GM13977 (cell line): ENCODE data around the gene NPTN.

Source experiments
- DNase-seq: peaks from one replicate; pipeline ENCODE4 v3.0.0; 2012; ENCODE audit warnings: low spot score
- in situ Hi-C: fragments of 300-500 bp; cut with MboI; formaldehyde crosslinking; loops from one replicate; pipeline ENCODE4 v1.12.0; 2022; ENCODE audit warnings: low sequenced_read_pairs, low pct_unique_long_range_greater_than_20kb, mixed read lengths, inconsistent platforms; ENCODE audit not compliant: unreplicated experiment
- TF ChIP-seq, protein P1 (sequence below): IDR thresholded peaks from 2 replicates; pipeline ENCODE4 v1.5.1; 2012; ENCODE audit warnings: mild to moderate bottlenecking, control low read depth; ENCODE audit not compliant: insufficient read depth; ENCODE audit errors: extremely low read depth, missing control alignments

NPTN gene

DNA sequence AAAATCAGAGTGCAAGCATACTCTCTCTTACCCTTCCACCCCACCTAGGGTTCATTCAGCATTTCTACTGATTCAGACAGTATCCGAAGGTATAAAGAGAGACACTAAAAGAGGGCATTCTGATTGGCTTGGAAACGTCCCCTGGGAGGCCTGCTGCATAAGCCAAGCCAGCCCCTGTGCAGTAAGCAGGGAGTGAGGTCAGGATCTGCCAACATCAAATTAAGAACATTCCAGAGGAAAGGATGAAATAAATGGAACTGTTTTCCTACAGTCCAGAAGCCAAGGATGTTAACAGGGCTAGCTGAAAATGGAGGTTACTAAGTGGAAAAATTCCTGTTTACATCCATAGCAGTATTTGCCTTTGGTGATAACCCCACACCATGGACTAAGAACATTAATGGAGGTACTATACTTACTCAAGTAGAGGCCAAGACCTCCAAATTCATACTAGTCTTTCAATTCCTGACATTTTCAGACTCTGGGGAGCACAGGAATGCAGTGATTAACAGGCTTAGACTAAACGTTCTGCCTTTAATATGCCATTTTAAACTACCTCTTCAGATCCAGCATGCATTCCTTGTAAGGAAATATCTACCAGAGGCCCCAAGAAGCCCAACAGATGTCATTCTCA is 34.5 kb downstream of the NPTN start:
- TF ChIP-seq, protein P1, sequence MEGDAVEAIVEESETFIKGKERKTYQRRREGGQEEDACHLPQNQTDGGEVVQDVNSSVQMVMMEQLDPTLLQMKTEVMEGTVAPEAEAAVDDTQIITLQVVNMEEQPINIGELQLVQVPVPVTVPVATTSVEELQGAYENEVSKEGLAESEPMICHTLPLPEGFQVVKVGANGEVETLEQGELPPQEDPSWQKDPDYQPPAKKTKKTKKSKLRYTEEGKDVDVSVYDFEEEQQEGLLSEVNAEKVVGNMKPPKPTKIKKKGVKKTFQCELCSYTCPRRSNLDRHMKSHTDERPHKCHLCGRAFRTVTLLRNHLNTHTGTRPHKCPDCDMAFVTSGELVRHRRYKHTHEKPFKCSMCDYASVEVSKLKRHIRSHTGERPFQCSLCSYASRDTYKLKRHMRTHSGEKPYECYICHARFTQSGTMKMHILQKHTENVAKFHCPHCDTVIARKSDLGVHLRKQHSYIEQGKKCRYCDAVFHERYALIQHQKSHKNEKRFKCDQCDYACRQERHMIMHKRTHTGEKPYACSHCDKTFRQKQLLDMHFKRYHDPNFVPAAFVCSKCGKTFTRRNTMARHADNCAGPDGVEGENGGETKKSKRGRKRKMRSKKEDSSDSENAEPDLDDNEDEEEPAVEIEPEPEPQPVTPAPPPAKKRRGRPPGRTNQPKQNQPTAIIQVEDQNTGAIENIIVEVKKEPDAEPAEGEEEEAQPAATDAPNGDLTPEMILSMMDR = no peak
- no peak for DNase-seq
- in situ Hi-C loops = no loop called here

DNA sequence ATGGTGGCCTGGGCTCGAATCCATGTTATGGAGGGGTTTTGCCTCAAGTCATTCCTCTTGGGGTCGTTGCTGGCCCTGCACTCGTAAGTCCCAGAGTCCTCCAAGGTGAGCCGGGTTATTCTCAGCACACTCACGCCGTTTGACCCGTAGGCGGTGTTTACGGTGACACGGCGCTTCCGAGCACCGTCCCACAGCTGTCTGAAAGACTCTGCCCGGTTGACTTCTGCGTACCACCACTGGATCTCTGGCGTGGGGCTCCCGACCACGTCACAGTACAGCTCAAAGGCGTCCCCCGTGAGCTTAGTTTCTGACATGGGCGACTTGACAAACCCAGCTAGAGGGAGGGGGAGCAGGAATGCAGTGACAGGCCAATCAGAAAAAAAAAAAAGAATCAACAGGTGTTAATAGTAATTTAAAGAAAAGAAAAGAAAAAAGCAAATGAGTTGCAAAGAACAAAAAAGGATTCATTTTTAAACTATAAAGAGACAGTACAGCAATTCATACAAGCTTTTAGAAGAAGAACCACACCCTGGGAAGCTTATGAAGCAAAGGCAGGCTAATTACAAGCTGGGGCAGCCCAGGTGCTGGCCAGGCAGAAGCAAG is 36.1 kb downstream of the NPTN start:
- TF ChIP-seq, protein P1 = no peak
- DNase-seq = no peak
- in situ Hi-C loops = no loop called here

DNA sequence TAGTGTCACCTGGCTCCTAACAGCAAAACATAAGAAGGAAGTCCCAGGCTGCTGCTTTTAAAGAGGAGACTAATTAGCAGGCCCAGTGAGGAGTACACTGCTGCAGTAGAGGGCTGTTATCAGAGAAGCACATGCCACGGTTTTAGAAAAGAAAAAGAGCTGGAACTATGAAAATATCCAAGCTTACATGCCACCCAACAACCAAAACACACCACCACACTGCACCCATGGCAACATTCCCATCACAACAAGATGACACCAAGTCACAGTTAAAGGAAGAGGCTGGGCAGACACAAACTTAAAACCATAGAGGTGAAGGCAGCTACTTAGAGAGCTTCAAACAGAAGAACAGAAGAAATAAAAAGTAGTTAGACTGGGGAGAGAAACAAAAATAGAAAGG is 37.0 kb downstream of the NPTN start:
- TF ChIP-seq, protein P1 = no peak
- no peak for DNase-seq
- in situ Hi-C loops = no loop called here

DNA sequence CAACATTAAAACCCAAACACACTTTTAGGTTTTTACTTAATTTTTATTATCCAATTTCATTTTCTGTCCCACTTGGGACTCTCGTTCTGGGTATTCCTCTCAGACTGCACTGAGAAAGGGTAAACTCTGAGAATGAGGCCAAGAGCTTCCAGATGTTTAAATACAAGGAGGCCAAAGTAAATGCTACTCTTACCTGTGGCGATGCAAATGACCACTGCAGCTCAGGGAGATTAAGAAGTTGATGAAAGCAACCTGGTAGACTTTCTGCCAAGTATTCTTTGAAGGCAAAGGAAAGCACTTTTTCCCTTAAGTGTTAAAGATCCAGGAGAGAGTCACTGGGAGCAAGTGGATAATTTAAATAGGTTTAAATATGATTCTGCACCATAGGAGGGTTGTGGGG is 39.1 kb downstream of the NPTN start:
- TF ChIP-seq, protein P1 = no peak
- in situ Hi-C loops = no loop called here
- DNase-seq = no peak

DNA sequence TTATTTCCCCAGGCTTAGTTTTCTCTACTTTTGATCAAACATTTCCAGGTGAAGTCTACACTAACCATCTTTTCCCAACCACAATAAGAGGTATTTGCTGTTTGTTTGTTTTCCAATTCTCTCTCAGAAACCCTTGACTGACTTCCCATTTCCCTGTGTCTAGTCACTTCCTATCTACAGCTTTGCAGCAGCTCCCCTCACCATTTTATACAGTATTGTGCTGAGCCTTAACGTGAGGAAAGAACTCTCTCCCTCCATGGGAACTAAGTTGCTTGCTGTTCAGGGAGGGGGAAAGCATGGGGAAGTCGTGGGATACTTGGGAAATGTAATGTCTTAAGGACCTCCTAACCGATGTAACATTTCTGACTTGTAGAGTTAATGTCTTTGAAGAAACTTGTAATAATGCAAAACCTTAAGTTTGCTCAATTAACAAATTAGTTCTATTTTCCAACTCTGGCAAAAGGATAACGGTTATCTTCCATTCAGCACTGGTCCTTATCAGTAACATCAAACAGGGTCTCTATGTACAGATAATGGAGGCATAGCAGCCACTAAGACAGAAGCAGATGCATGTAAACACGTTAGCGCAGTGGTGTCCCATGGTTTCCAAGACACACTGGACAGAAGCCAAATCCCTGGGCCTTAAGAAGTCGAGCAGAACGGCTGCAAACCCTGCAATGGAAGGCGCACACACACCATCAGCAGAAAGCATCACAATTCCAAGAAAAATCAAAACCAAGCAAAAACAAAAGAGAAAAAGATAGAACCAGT is 39.7 kb downstream of the NPTN start:
- DNase-seq = no peak
- in situ Hi-C loops = no loop called here
- TF ChIP-seq, protein P1 = no peak

DNA sequence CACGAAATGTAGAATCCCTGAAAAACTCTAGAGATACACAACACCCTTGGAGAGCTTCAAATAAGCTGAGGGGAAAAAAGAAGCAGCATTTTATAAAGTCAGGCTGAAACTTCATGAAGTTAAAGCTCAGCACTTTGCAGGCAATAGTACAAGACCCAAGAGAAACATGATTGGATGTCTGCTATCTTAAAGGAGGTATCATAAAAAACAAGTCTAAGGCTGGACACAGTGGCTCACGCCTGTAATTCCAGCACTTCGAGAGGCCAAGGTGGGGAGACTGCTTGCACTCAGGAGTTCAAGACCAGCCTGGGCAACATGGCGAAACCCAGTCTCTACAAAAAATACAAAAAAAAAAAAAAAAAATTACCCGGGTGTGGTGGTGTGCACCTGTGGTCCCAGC is 42.9 kb downstream of the NPTN start:
- DNase-seq = no peak
- TF ChIP-seq, protein P1 = no peak
- in situ Hi-C loops = no loop called here
